ENCODE data around the gene HOXB2. TPM values are rescaled to one million over a fixed set of nuclear protein-coding genes. Genes with fewer than 3 reads are reported as not detected.

The HOXB2 gene
- total RNA-seq, 1 experiment from 2014 or later: 0.31 TPM

DNA sequence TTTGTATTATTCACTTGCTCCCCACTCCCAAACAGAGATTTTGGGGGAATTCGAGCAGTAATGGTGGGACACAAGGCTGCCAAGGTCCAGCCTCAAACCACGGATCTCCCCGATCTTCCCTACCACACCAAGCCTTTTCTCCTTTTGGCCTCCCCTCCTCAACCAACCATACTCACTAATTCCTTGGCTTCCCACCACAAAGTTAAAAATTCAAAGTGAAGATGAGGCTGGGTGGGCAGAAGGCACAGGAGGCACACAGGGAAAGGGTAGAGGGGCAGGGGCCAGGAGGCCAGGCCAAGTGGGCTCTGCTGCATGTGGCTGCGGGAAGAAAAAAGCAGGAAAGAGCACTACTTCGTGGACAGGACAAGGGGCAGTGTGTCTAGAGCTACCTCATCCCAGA lies 18.0 kb upstream of the HOXB2 start:
- H3K27me3 ChIP-seq (ENCODE audit: insufficient read depth, low read depth): no peaks in the 10 kb centered on the region
- TF ChIP-seq EZH2 (IDR thresholded peaks at IDR 0.05; ENCODE audit: low read depth) (no peak), CTCF (conservative IDR thresholded peaks at IDR 0.05) (no peak)
- no peaks in the 10 kb centered on the region for H3F3A ChIP-seq (ENCODE audit: insufficient read depth, low read depth)
- H3K79me2 ChIP-seq (ENCODE audit: low read depth): no peaks in the 10 kb centered on the region
- no peak overlapping the region for H3K27ac ChIP-seq
- no TSS peak for BruUV-seq (replicated peaks)
- H3K36me3 ChIP-seq (ENCODE audit: low read depth): no peaks in the 10 kb centered on the region
- no peaks in the 10 kb centered on the region for H3K9me3 ChIP-seq (ENCODE audit: insufficient read depth, low read depth)
- 0 out of 2 replicates have a peak, but pooled peaks cover 3% of the 10 kb centered on the region for H3K4me1 ChIP-seq (replicated peaks; ENCODE audit: insufficient read depth)
- no peaks in the 10 kb centered on the region for H3K9me2 ChIP-seq (ENCODE audit: insufficient read depth)
- POLR2A ChIA-PET (ENCODE audit: unreplicated experiment): no interaction called here
- H3K4me3 ChIP-seq: no peak overlapping the region
- H4K20me1 ChIP-seq (ENCODE audit: insufficient read depth): no peaks in the 10 kb centered on the region
- no peak for DNase-seq
- no peak overlapping the region for H3K4me2 ChIP-seq
- CTCF ChIA-PET: no interaction called here
- no peak overlapping the region for H2AFZ ChIP-seq
- intact Hi-C loops (cut with micrococcal nuclease; ENCODE audit: unreplicated experiment): no loop called here

GRCh38 chr17:48561884-48562810 lies 17.2 kb upstream of the HOXB2 start:
- Histone ChIP-seq H3K79me2 (ENCODE audit: low read depth) (no peaks in the 10 kb centered on the region), H3K27me3 (ENCODE audit: insufficient read depth, low read depth) (no peaks in the 10 kb centered on the region), H3K4me2 (no peak overlapping the region), H2AFZ (no peak overlapping the region), H3K4me1 (replicated peaks; ENCODE audit: insufficient read depth) (no peaks in the 10 kb centered on the region), H3K9me3 (ENCODE audit: insufficient read depth, low read depth) (no peaks in the 10 kb centered on the region), H3K4me3 (no peak overlapping the region), H3K27ac (no peak overlapping the region), H3K36me3 (ENCODE audit: low read depth) (no peaks in the 10 kb centered on the region), H4K20me1 (ENCODE audit: insufficient read depth) (no peaks in the 10 kb centered on the region), H3K9me2 (ENCODE audit: insufficient read depth) (no peaks in the 10 kb centered on the region), H3F3A (ENCODE audit: insufficient read depth, low read depth) (no peaks in the 10 kb centered on the region)
- CTCF ChIA-PET: no interaction called here
- no TSS peak for BruUV-seq (replicated peaks)
- no peak for DNase-seq
- intact Hi-C loops (cut with micrococcal nuclease; ENCODE audit: unreplicated experiment): no loop called here
- TF ChIP-seq EZH2 (IDR thresholded peaks at IDR 0.05; ENCODE audit: low read depth): no peak
- POLR2A ChIA-PET (ENCODE audit: unreplicated experiment): no interaction called here

GRCh38 chr17:48559840-48560817 lies 15.2 kb upstream of the HOXB2 start:
- TF ChIP-seq EZH2 (IDR thresholded peaks at IDR 0.05; ENCODE audit: low read depth): no peak
- TF ChIP-seq CTCF (conservative IDR thresholded peaks at IDR 0.05): no peak
- DNase-seq: no peak
- H4K20me1 ChIP-seq (ENCODE audit: insufficient read depth): no peaks in the 10 kb centered on the region
- no peaks in the 10 kb centered on the region for H3K36me3 ChIP-seq (ENCODE audit: low read depth)
- intact Hi-C loops (cut with micrococcal nuclease; ENCODE audit: unreplicated experiment): no loop called here
- H3K4me1 ChIP-seq (replicated peaks; ENCODE audit: insufficient read depth): no peaks in the 10 kb centered on the region
- H3K27ac ChIP-seq: no peak overlapping the region
- H2AFZ ChIP-seq: no peak overlapping the region
- no peaks in the 10 kb centered on the region for H3K27me3 ChIP-seq (ENCODE audit: insufficient read depth, low read depth)
- H3K9me3 ChIP-seq (ENCODE audit: insufficient read depth, low read depth): no peaks in the 10 kb centered on the region
- H3K4me2 ChIP-seq: no peak overlapping the region
- ChIA-PET POLR2A (ENCODE audit: unreplicated experiment) (no interaction called here), CTCF (interaction anchor here (0.7 kb wide), 1 partner anchor 13 kb away, joined by 3 read pairs; no protein-coding TSS in a partner anchor)
- no peaks in the 10 kb centered on the region for H3K79me2 ChIP-seq (ENCODE audit: low read depth)
- no peak overlapping the region for H3K4me3 ChIP-seq
- BruUV-seq (replicated peaks): no TSS peak
- no peaks in the 10 kb centered on the region for H3F3A ChIP-seq (ENCODE audit: insufficient read depth, low read depth)
- H3K9me2 ChIP-seq (ENCODE audit: insufficient read depth): no peaks in the 10 kb centered on the region
